Gastroesophageal sphincter (tissue), 3 donors: ENCODE results near the gene ARHGAP22.

Experiments
- EP300 ChIP-seq: sonication (generic); formaldehyde crosslinking; IDR thresholded peaks from one replicate; pipeline ENCODE4 v1.6.1; 2017; ENCODE audit warnings: antibody characterized with exemption, mild to moderate bottlenecking
- POLR2A ChIP-seq, 2 donors: fragments of 450-650 bp; IDR thresholded peaks; one replicate each; pipeline ENCODE4 v1.6.1; 2017; ENCODE audit warnings: antibody characterized with exemption in 2 of 2, mild to moderate bottlenecking in 2 of 2, moderate library complexity in 1 of 2
- TF ChIP-seq, protein P1 (sequence below), 4 experiments: fragments of 200-600 bp in 2 of 4; fragments of 450-650 bp in 2 of 4; sonication (generic) in 1 of 4; IDR thresholded peaks; one replicate each; pipeline ENCODE4 v1.5.1; 2017 to 2019; ENCODE audit warnings: antibody characterized with exemption in 4 of 4, mild to moderate bottlenecking in 2 of 4, moderate library complexity in 2 of 4

DNA sequence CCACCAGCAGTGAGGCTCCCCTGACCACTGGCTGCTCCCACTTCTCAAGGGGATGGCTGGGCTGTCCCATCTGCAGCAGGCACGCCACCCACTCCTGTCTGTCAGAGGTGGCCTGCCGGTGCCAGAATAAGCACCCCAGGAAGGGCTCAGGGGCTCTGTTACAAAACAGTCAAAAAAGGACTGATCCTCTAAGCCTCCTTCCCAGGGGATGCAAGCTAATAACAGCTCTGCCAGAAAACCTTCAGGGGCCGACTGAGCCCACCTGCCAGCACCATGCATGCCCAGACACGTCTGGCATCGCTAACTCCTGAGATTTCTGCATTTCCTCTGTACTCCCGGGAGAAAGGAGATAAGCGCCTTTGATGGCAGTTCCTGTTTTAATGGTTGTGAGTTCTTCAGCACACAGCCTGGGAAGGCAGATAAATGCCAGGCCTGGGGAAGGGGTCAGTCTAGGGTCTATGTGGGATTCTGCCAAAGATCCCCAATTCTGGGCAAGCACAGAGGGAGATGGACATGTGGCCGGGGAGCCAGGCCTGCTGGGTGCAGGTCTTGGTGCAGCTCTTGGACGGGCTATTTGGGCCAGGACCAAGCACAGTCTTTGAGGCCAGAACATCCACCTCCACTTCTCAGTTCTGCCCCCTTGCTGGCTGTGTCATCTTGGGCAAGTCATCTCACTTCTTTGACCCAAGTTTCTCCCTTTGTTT, 128.4 kb downstream of the ARHGAP22 start:
- TF ChIP-seq POLR2A (IDR thresholded peaks at IDR 0.05) (no peak), EP300 (no peak)
- TF ChIP-seq, protein P1, sequence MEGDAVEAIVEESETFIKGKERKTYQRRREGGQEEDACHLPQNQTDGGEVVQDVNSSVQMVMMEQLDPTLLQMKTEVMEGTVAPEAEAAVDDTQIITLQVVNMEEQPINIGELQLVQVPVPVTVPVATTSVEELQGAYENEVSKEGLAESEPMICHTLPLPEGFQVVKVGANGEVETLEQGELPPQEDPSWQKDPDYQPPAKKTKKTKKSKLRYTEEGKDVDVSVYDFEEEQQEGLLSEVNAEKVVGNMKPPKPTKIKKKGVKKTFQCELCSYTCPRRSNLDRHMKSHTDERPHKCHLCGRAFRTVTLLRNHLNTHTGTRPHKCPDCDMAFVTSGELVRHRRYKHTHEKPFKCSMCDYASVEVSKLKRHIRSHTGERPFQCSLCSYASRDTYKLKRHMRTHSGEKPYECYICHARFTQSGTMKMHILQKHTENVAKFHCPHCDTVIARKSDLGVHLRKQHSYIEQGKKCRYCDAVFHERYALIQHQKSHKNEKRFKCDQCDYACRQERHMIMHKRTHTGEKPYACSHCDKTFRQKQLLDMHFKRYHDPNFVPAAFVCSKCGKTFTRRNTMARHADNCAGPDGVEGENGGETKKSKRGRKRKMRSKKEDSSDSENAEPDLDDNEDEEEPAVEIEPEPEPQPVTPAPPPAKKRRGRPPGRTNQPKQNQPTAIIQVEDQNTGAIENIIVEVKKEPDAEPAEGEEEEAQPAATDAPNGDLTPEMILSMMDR (IDR thresholded peaks at IDR 0.05) = no peak
